Ramos (cell line): ENCODE measurements around the gene CDKAL1.
"Not testable (repeated sequence)": the region's sequence is repeated elsewhere in the genome, so short reads cannot be mapped to it uniquely, and the experiment has no call there.

Experiments used
- in situ Hi-C: fragments of 300-500 bp; cut with MboI; formaldehyde crosslinking; loops from one replicate; pipeline ENCODE4 v1.14.3; 2022; ENCODE audit warnings: low sequenced_read_pairs; ENCODE audit not compliant: unreplicated experiment

The CDKAL1 gene

DNA sequence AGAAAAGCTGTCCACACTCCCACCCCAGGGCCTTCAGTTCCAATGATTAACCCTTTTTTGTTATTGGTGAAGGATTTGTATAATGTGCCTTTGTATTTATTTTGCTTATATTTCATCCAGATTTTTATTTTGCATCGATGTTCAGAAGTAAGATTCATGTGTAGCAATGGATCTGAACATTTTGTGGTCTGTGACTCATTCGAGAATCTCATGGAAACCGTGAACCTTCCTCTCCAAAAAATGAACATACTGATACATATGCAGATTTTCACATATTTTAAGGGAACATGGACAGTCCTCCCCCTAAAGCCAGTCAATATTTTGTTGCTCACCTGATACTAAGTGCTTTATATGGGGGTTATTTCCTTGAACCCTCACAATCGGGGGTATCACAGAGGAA is 637.5 kb downstream of the CDKAL1 start:
- in situ Hi-C loops = no loop called here

DNA sequence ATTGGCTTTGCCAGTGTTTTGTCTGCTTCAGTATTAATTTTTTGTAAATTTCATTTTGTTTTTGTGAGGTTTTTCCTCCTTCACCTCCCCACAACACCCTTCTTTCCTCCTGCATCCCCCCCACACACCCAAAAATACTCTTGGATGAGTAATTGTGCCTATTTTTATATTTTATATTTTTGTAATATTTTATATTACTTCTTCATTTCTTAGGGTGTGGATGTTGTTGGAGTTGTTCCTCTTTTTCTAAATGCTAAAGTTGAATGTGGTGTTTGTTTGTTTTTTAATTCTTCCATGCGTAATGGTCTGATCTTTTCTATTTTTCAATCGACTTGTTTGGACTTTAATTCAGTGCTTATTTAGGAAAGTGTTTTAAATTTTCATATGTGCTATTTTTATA is 638.8 kb downstream of the CDKAL1 start:
- in situ Hi-C loops = no loop called here

DNA sequence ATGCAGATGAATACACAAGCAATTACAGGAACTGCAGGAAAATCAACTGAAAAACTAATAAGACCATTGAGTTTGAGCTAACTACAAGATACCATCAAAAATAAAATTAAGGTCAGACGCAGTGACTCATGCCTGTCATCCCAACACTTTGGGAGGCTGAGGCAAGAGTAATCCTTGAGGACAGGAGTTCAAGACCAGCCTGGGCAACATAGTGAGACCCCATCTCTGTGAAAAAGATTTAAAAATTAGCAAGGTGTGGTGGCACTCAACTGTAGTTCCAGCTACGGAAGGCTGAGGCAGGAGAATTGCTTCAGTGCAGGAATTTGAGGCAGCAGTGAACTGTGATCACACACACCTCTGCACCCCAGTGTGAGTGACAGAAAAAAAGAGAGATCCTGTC is 639.4 kb downstream of the CDKAL1 start:
- in situ Hi-C loops = no loop called here

DNA sequence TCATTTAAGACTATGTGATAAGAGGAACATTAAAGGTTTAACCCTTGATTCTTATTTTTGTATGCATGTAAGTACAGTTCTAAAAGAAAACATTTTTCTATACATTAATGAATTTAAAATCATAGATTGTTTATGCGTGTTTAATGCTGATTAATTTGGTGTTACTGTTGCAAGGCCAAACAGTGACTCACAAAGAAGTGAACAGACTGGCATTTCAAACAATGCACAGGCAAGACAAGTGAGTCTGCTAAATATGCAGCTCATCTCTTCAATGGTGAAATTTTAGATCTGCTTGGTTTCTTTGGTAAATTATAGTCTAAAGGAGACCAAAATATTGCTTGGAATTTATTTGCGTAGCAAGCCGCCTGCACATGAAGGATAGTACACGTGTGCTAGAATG is 641.9 kb downstream of the CDKAL1 start:
- in situ Hi-C loops = no loop called here

DNA sequence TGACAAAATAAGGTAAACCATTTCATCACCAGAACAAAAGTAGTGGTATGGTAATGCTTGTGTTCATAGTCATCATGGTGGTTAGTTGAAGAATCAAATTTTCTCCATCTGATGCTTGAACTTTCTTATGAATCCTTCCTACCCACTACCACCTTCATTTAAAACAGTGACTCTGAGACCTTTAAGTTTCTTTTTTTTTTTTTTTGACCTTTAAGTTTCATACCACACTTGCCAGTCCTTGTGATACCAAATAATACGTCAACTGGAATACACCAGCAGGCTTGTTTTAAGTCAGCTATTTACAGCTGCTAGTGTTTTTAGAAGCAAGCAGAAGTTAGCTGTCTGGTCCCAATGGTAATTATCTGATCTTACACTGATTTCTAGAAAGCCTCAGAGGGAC is 645.9 kb downstream of the CDKAL1 start:
- in situ Hi-C loops = no loop called here

DNA sequence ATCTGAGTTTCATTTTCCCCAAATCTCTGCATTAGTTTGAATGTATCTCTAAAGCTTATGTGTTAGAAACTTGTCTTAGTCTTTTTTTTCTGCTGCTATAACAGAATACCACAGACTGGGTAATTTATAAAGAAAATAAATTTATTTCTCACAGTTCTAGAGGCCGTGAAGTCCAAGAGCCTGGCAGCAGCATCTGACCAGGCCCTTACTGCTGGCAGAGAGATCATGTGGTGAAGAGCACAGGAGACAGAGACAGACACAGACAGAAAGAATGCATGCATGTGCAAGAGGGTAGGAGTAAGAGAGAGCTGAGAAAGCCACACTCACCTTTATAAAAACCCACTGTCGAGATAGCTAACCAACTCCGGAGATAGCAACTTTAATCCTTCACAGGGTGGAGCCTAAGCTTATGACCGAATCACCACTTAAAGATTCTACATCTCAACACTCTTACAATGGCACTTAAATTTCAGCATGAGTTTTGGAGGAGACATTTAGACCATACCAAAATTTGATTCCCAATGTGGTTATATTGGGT is 646.6 kb downstream of the CDKAL1 start:
- in situ Hi-C loops = no loop called here

DNA sequence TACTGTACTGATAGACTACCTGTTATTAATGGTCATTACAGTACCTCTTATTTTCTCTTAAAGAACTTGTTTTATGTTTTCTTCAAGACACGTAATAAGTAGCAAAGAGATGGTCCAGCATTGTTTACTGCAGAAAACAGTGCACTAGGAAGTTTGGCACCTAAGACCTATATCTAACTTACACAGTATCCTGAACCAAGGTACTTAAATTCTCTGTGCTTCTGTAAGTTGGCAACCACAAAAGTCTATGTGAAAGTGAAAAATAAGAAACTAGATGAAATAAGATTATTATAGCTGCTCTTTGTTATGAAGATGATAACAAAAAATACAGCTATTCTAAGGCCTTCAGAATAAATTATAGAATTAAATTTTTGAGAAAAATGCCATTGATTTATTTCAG is 647.6 kb downstream of the CDKAL1 start:
- in situ Hi-C loops = no loop called here

DNA sequence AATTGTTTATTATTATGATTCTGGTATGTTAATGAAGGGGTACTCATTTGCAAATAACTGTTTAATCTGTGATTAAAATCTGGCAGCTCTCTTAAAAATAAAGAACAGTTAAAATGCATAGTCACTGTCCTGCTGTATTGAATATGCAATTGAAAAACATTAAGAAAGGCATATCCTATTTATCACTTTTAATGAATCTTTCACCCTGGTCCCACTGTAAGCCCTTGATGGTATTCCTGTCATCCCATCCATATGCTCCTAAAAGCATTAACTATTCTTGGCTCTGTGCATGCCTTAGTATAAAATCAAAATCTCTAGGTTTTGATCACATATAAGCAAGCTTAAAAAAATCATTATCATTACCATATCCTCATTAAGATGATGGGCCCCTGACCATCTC is 648.3 kb downstream of the CDKAL1 start:
- in situ Hi-C loops = no loop called here

DNA sequence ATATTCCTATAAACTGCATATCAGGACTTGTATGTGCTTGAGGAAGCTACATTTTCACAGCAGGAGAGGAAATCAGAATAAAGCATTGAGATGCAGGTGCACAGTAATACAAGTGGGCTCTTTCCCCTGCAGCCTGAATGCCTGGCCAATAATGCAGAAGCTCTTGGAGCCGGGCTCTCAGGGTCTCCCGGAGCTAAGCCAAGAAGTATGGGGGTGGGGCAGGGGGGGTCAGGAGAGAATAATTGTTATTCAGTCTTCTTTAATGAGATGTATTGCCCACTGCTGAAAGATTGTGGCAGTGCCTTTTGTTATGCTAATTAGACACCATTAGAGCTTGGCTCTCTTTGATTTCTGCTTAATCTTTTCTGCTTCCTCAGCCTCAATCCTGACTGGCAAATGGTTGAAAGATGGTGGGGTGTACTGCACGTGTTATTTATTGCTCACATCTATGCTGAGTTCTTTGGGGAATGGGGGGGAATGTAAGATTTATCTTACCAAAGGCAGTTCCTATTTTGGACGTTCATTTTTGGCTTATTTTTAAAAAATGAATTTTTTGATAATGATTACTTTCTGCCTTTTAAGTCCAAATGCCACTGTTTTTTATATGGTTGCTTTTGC is 651.7 kb downstream of the CDKAL1 start:
- in situ Hi-C loops = no loop called here

DNA sequence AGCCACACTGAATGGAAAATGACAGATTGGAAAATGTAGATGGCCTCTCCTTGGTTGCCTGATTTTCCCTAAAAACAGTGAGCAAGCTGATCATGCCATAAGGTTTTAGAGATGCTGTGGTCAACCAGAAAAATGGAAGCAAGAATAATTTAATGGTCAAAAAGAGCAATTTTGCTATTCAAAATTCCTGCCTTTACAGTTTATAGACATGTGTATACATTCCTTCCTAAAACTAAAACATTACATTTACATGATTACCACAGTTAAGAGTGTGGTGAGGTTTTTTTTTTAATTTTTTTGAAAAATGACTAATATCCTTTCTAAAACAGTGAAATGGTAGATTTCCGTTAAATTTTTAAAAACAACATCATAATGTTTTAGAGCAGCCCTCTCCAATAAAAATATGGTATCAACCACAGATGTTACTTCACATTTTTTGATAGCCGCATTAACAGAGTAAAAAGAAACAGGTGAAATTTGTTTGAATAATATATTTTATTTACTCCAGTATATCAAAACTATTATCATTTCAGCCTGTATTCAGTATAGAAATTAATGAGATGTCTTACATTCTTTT is 652.3 kb downstream of the CDKAL1 start:
- in situ Hi-C loops = no loop called here

DNA sequence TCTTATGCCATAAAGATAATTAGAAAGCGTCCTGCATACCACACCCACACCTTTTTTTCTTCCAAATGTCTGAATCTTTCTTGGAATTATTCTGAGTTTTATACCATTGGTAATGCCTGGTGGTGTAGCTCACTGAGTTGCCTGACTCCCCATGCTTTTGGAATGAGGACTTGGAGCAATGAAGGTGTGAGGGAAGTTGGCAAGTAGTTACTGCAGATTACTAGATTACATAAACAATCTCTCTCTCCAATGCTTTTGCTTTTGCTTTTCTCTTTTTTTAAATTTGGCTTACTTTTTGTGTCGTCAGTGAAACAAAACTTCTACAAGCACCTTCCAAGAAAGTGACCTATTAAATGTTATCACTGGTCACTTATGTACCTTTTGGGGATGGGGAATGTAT is 653.2 kb downstream of the CDKAL1 start:
- in situ Hi-C loops = no loop called here

DNA sequence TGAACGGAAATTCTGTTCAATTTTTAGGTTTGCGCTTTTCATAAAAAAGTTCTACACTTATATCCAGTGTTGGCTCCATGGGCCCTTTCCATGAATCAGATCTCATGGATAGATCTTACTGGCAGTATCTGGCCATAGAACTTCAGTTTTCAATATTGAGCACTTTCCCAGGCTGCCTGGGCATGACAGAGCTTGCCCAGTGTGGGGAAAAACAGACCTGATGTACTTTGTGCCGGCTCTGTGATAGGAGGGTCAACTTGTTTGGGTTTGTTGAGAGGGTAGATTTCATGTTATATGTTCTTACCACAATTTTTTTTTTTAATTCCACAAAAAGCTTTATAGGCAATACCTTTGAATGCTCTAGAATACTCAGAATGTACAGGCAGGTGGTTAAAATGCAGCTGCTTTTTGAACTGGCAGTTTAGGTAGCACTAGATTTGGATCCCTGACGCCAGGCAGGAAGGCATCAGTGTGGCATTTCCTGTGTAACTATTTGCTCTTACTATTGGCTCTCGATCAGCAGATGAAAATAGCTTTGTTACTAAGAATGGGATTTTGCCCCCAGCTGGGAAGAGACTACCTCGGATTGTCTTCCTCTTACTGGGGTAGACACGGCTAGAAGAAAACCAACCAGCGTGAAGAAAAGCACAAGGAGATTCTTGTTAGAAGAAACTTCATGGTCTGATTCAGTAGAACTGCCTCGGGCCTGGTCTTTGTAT is 654.4 kb downstream of the CDKAL1 start:
- in situ Hi-C loops = no loop called here

DNA sequence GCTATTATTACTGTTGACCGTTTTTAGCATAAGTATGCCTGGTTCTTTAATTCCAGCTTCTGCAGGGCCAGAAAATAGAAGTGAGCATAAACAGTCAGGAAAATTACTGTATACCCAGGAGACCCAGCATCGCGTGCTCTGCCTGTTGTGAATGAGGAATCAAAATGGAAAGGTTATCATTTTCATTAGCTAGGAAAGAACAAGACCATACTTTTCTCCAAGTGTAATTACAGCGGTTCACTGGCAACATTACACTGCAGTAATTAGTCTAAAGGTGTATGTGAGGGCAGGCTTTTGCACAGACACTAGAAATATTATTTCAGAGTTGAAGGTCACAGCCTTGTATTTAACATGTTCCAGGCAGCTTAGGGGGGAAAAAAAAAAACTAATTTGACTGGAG is 655.5 kb downstream of the CDKAL1 start:
- in situ Hi-C loops = no loop called here

DNA sequence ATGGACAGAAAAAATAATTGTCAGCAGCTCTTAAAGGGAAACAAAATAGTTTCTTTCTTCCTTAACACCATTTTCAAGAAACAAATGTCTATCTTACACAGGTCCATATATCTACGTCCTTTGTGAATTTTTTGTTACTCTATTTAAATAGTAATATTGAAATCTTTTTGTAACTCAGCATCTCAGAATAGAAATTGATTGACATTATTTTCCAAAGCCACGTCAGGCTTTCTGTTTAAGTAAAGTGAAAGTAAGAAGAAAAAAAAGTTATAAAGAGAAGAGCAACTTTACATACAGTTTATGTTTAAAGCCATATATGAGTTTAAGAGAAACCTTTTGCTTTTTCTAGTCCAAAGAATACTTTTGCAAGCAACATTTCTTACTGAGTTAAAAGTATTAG is 656.4 kb downstream of the CDKAL1 start:
- in situ Hi-C loops = no loop called here

DNA sequence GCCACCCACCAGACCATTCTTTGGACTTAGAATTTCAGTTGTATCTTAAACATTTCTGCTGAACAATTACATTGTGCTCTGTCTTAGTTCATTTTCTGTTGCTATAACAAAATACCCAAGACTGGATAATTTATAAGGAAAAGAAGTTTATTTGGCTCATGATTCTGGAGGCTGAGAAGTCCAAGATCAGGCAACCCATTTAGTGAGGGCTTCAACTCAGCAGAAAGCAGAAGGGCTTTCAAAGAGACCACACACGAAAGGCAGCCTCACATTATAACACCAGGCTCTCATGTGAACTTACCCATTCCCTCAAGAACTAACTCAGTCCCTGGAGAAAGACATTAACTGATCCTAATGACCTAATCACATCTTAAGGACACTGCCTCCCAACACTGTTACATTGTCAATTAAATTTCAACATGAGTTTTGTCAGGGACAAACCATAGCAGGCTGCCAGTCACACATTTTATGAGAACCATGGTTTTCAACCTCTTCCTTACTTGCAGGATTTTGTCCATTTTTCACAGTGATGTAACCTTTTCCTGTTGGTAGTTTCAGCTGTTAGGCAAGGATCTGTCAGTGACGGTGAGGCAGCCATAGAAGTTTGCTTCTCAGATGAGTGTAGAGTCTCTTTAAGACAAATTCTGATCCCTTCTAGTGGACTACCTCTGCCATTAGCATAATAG is 659.7 kb downstream of the CDKAL1 start:
- in situ Hi-C loops = no loop called here

DNA sequence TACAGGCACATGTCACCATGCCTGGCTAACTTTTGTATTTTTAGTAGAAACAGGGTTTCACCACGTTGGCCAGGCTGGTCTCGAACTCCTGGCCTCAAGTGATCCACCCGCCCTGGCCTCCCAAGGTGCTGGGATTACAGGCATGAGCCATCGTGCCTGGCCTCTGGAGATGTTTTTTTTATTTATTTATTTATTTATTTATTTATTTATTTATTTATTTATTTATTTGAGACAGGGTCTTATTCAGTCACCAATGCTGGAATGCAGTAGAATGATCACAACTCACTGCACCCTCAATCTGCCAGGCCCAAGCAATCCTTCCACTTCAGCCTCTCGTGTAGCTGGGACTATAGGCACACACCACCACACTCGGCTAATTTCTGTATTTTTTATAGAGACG is 661.0 kb downstream of the CDKAL1 start:
- in situ Hi-C loops = not testable (repeated sequence)

DNA sequence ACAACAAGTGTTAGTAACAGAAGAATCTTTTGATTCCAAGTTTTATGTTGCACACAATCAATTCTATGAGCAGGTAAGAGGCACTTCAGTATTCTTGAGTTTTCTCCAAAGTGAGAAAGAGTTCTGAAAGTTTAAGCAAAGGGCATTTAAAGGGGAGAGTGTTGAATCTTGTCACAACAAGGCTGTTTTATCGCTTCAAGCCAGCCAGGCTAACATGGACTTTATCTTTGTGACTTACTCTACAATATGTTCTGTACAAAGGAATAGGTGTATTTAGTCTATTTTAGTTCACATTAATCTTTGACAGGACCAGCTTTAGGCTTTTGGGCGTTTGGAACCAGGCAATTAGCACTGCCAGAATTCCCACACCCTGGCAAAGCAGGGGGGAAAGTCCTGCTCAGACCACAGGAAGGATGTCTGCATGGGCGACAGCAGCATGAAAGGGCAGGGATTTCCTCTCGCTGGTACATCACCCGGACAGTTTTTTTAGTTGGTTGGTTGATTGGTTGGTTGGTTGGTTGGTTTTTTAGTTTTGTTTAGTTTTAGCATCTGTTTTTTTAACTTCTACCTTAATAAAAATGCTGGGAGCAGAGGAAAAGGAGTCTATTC is 663.9 kb downstream of the CDKAL1 start:
- in situ Hi-C loops = no loop called here

DNA sequence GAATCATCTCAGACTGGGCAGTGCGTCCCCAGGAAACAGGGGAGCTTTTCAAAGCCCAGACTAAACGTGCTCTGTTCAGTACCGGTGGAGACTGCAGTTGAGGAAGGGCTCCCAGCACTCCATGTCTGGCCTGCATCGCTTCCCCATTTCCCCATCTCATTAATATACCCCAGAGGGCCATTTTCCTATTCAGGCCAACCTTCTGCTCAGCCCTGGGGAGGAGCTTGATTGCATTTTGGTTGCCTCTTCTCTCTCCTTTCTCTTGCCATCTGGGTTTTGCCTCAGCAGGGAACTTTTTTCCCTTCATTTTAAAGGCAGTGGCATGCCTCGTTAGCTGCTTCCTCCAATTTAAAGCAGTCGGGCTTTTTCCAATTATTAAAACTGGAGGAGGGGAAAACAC is 665.0 kb downstream of the CDKAL1 start:
- in situ Hi-C loops = no loop called here

DNA sequence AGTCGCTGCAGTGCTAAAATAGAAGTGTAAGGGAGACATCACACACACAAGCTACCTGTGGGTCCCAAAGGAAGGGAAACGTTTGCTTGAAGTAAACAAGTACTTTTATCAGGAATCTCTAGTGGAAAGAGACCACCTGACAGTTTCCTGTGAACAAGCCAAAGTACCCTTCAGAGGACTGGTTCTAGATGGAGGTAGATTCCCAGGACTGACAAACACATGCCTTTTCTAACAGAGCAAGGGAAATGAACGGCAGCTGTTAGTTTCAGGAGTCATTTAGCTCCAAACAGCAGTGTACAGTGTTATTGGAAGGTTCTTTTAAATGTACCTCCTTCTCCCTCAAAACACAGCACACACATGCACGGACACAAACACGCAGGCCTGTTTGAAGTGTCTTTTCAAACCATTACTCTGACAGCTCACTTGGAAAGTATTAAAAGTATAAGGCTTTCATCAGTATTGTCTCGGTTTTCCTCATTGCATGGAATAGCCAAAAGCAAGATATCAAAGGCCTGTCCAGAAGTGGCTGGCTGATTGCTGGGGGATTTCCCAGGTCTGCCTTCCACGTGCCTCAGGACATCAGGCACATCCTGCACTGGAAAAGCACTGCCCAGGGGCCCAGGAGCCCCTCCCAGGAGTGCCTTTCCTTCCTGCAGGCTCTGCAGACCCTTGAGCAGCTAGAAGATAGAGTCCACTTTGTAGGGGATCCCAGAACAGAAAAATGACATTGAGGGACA is 666.0 kb downstream of the CDKAL1 start:
- in situ Hi-C loops = no loop called here

DNA sequence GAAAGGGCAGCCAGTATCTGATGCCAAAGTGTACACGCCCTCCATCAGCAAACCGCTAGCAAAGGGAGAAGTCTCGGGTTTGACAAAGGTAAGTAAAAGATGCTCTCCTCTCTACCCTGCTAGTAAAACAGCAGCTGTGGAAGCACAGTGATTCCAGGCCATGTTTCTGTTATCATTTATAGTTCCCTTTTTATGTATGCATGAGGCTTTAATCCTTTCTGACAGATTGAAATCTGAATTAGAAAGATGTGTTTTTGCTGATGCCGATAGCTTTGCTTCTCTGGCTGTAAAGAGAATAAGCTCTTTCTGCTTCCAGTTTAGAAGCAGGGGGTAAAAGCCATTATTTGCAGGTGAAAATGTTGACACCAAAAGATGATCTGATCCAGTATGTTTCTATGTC is 666.9 kb downstream of the CDKAL1 start:
- in situ Hi-C loops = no loop called here
